H9 (cell line): Measurements from ENCODE around the gene ADGRB3. TPM values are rescaled to one million over a fixed set of nuclear protein-coding genes. Genes with fewer than 3 reads are reported as not detected.

ENCODE experiments used
- DNase-seq: peaks from one replicate; pipeline ENCODE4 v3.0.0-alpha.2; 2017
- H2AFZ ChIP-seq: one replicate; pipeline ENCODE4 v1.6.1; 2013; ENCODE audit warnings: mild to moderate bottlenecking, low read length, control low read depth, moderate library complexity
- H2AK5ac ChIP-seq: 2 replicates; pipeline ENCODE4 v1.6.1; 2013; ENCODE audit warnings: low read length, control low read depth, mixed read lengths; ENCODE audit not compliant: insufficient read length
- H2BK120ac ChIP-seq: one replicate; pipeline ENCODE4 v1.6.1; 2013; ENCODE audit warnings: low read depth, mild to moderate bottlenecking, low read length, control low read depth, inconsistent platforms; ENCODE audit not compliant: poor library complexity, severe bottlenecking
- H2BK12ac ChIP-seq: 2 replicates; pipeline ENCODE4 v1.6.1; 2013; ENCODE audit warnings: low read length, control low read depth, mixed read lengths, low read depth; ENCODE audit not compliant: insufficient read length
- H2BK15ac ChIP-seq: 2 replicates; pipeline ENCODE4 v1.6.1; 2013; ENCODE audit warnings: low read depth, low read length, control low read depth
- H2BK20ac ChIP-seq: one replicate; pipeline ENCODE4 v1.6.1; 2013; ENCODE audit warnings: low read depth, mild to moderate bottlenecking, low read length, control low read depth, inconsistent platforms; ENCODE audit not compliant: poor library complexity, severe bottlenecking
- H2BK5ac ChIP-seq: 2 replicates; pipeline ENCODE4 v1.6.1; 2013; ENCODE audit warnings: low read length, control low read depth, mixed read lengths; ENCODE audit not compliant: insufficient read length
- H3K14ac ChIP-seq: 2 replicates; pipeline ENCODE4 v1.6.1; 2013; ENCODE audit warnings: low read length, control low read depth; ENCODE audit not compliant: insufficient read depth
- H3K18ac ChIP-seq: 2 replicates; pipeline ENCODE4 v1.6.1; 2013; ENCODE audit warnings: low read depth, mild to moderate bottlenecking, mixed read lengths, low read length, control low read depth; ENCODE audit not compliant: insufficient read length
- H3K23ac ChIP-seq: 2 replicates; pipeline ENCODE4 v1.6.1; 2013; ENCODE audit warnings: low read length, control low read depth, mixed read lengths, low read depth; ENCODE audit not compliant: insufficient read length
- H3K23me2 ChIP-seq: 2 replicates; pipeline ENCODE4 v1.6.1; 2013; ENCODE audit warnings: low read depth, mild to moderate bottlenecking, mixed read lengths, low read length, control low read depth; ENCODE audit not compliant: insufficient read length, poor library complexity, severe bottlenecking
- H3K27ac ChIP-seq: 2 replicates; pipeline ENCODE4 v1.5.1; 2013; ENCODE audit warnings: low read length, control low read depth, mixed read lengths, low read depth; ENCODE audit not compliant: insufficient read length
- H3K27me3 ChIP-seq: 2 replicates; pipeline ENCODE4 v1.6.1; 2013; ENCODE audit warnings: low read length, control low read depth, inconsistent platforms; ENCODE audit not compliant: insufficient read depth
- H3K4ac ChIP-seq: 2 replicates; pipeline ENCODE4 v1.6.1; 2013; ENCODE audit warnings: low read depth, mild to moderate bottlenecking, control low read depth, inconsistent platforms, low read length, moderate library complexity
- H3K4me1 ChIP-seq: 2 replicates; pipeline ENCODE4 v1.6.1; 2013; ENCODE audit warnings: low read length, control low read depth, inconsistent platforms; ENCODE audit not compliant: insufficient read depth
- H3K4me2 ChIP-seq: 2 replicates; pipeline ENCODE4 v1.6.1; 2013; ENCODE audit warnings: low read length, control low read depth, mixed read lengths; ENCODE audit not compliant: insufficient read length, insufficient read depth
- H3K56ac ChIP-seq: 2 replicates; pipeline ENCODE4 v1.6.1; 2013; ENCODE audit warnings: low read depth, mild to moderate bottlenecking, mixed read lengths, low read length, control low read depth; ENCODE audit not compliant: insufficient read length
- H3K79me1 ChIP-seq: 2 replicates; pipeline ENCODE4 v1.6.1; 2013; ENCODE audit warnings: low read depth, mild to moderate bottlenecking, moderate library complexity, low read length, control low read depth, inconsistent platforms; ENCODE audit not compliant: insufficient read depth, poor library complexity, severe bottlenecking
- H3K79me2 ChIP-seq: 2 replicates; pipeline ENCODE4 v1.6.1; 2013; ENCODE audit warnings: low read length, control low read depth, inconsistent platforms; ENCODE audit not compliant: insufficient read depth
- H3K9ac ChIP-seq: 2 replicates; pipeline ENCODE4 v1.6.1; 2013; ENCODE audit warnings: low read length, control low read depth, mixed read lengths; ENCODE audit not compliant: insufficient read length; ENCODE audit errors: extremely low read depth
- H3K9me3 ChIP-seq: one replicate; pipeline ENCODE4 v1.6.1; 2013; ENCODE audit warnings: low read depth, low read length, inconsistent platforms; ENCODE audit not compliant: control insufficient read depth
- H3T11ph ChIP-seq: one replicate; pipeline ENCODE4 v1.6.1; 2013; ENCODE audit warnings: mild to moderate bottlenecking, low read length, control low read depth, inconsistent platforms
- H4K20me1 ChIP-seq: one replicate; pipeline ENCODE4 v1.6.1; 2013; ENCODE audit not compliant: control insufficient read depth, insufficient read length, insufficient read depth
- H4K5ac ChIP-seq: 2 replicates; pipeline ENCODE4 v1.6.1; 2013; ENCODE audit warnings: low read depth, mild to moderate bottlenecking, mixed read lengths, low read length, control low read depth; ENCODE audit not compliant: insufficient read length
- H4K8ac ChIP-seq: replicated peaks from 2 replicates; pipeline ENCODE4 v1.6.1; 2013; ENCODE audit warnings: low read length, control low read depth, mixed read lengths, low read depth; ENCODE audit not compliant: insufficient read length
- H4K91ac ChIP-seq: 2 replicates; pipeline ENCODE4 v1.6.1; 2013; ENCODE audit warnings: low read depth, mild to moderate bottlenecking, moderate library complexity, mixed read lengths, low read length, control low read depth; ENCODE audit not compliant: insufficient read length
- H3K27ac Mint-ChIP-seq, 3 experiments: 2 replicates in 2 of 3; 3 replicates in 1 of 3; pipeline ENCODE4 v1.8.0; 2020 to 2021; ENCODE audit warnings: mixed read lengths in 3 of 3, mild to moderate bottlenecking in 1 of 3, moderate library complexity in 1 of 3
- H3K27me3 Mint-ChIP-seq: 2 replicates; pipeline ENCODE4 v1.8.0; 2021; ENCODE audit warnings: low read depth, mild to moderate bottlenecking, moderate library complexity, mixed read lengths
- H3K36me3 Mint-ChIP-seq, 3 experiments: 2 replicates in 2 of 3; 3 replicates in 1 of 3; pipeline ENCODE4 v1.8.0; 2020 to 2021; ENCODE audit warnings: low read depth in 3 of 3, mixed read lengths in 3 of 3; ENCODE audit not compliant: insufficient read depth in 1 of 3
- H3K4me1 Mint-ChIP-seq, 2 experiments: 2 replicates each; pipeline ENCODE4 v1.8.0; 2020; ENCODE audit warnings: mixed read lengths in 2 of 2
- H3K4me3 Mint-ChIP-seq, 2 experiments: 2 replicates in 1 of 2; 3 replicates in 1 of 2; pipeline ENCODE4 v1.8.0; 2020 to 2021; ENCODE audit warnings: mild to moderate bottlenecking in 2 of 2, mixed read lengths in 2 of 2, moderate library complexity in 1 of 2
- H3K9me3 Mint-ChIP-seq, 2 experiments: 2 replicates in 1 of 2; 3 replicates in 1 of 2; pipeline ENCODE4 v1.8.0; 2020; ENCODE audit warnings: mild to moderate bottlenecking in 2 of 2, mixed read lengths in 2 of 2, moderate library complexity in 1 of 2
- CTCF ChIP-seq: fragments of 200-600 bp; sonication (generic); conservative IDR thresholded peaks from 3 replicates; pipeline ENCODE4 v1.8.0; 2021; ENCODE audit warnings: antibody characterized with exemption, mild to moderate bottlenecking
- total RNA-seq: library from RNA; stranded (reverse); gene quantifications from 2 replicates; pipeline ENCODE4 v1.2.1, GENCODE V29; 2021

The ADGRB3 gene
- total RNA-seq, 1 experiment from 2014 or later = 0.37 TPM

- Histone ChIP-seq H3K4ac (no peak overlapping the region), H2BK20ac (no peak overlapping the region), H4K91ac (no peak overlapping the region), H3K27me3 (no peaks in the 10 kb centered on the region), H2BK15ac (no peak overlapping the region), H2AK5ac (no peak overlapping the region), H3K79me1 (no peaks in the 10 kb centered on the region), H3K79me2 (no peaks in the 10 kb centered on the region), H2BK5ac (no peak overlapping the region), H3K9me3 (no peaks in the 10 kb centered on the region), H3K27ac (no peak overlapping the region), H2BK120ac (no peak overlapping the region), H3K4me1 (peaks cover 5% of the 10 kb centered on the region; the same call in 1 of the 2 replicates), H3K56ac (no peak overlapping the region), H3K23me2 (no peaks in the 10 kb centered on the region), H3K23ac (no peak overlapping the region), H3K14ac (no peak overlapping the region), H3K4me2 (no peak overlapping the region), H3K9ac (no peak overlapping the region), H4K20me1 (no peaks in the 10 kb centered on the region), H2BK12ac (no peak overlapping the region), H4K5ac (no peak overlapping the region), H3T11ph (no peak overlapping the region), H4K8ac (no peak overlapping the region), H2AFZ (no peak overlapping the region), H3K18ac (no peak overlapping the region)
- no peak overlapping the region for H3K4me3 Mint-ChIP-seq
- H3K27ac Mint-ChIP-seq = no peak overlapping the region; a peak in 1 of 7 replicates
- no peaks in the 10 kb centered on the region for H3K27me3 Mint-ChIP-seq
- DNase-seq = no peak
- no peak for TF ChIP-seq CTCF
- no peaks in the 10 kb centered on the region for H3K36me3 Mint-ChIP-seq
- H3K9me3 Mint-ChIP-seq = no peaks in the 10 kb centered on the region
- no peaks in the 10 kb centered on the region for H3K4me1 Mint-ChIP-seq
Measured at GRCh38 chr6:68737061-68737460, 102.0 kb downstream of the ADGRB3 start.
